SK-N-SH (cell line): ENCODE measurements around the gene ORC6.

Source experiments
- ELF1 ChIP-seq: IDR thresholded peaks from 2 replicates; pipeline ENCODE4 v1.4.0; 2012
- EP300 ChIP-seq, 2 experiments: IDR thresholded peaks; 2 replicates each; pipeline versions ENCODE4 v1.4.0 to v1.6.1; 2012; ENCODE audit warnings: borderline replicate concordance in 1 of 2, low read depth in 1 of 2, low read length in 1 of 2
- NRF1 ChIP-seq: IDR thresholded peaks from 2 replicates; pipeline ENCODE4 v1.6.1; 2012; ENCODE audit warnings: low read depth, mild to moderate bottlenecking, low read length
- TF ChIP-seq, protein P1 (sequence below): fragments of 150-350 bp; IDR thresholded peaks from 2 replicates; pipeline ENCODE4 v1.6.1; 2017; ENCODE audit warnings: antibody characterized with exemption, low read length, low read depth, borderline replicate concordance
- TF ChIP-seq, protein P2 (sequence below): fragments of 200-600 bp; sonication (generic); IDR thresholded peaks from 2 replicates; pipeline ENCODE4 v1.6.1; 2017; ENCODE audit warnings: antibody characterized with exemption, mild to moderate bottlenecking, moderate library complexity
- TF ChIP-seq, protein P3 (sequence below): IDR thresholded peaks from 2 replicates; pipeline ENCODE4 v1.6.1; 2012; ENCODE audit warnings: mild to moderate bottlenecking, low read depth, low read length, moderate library complexity

DNA sequence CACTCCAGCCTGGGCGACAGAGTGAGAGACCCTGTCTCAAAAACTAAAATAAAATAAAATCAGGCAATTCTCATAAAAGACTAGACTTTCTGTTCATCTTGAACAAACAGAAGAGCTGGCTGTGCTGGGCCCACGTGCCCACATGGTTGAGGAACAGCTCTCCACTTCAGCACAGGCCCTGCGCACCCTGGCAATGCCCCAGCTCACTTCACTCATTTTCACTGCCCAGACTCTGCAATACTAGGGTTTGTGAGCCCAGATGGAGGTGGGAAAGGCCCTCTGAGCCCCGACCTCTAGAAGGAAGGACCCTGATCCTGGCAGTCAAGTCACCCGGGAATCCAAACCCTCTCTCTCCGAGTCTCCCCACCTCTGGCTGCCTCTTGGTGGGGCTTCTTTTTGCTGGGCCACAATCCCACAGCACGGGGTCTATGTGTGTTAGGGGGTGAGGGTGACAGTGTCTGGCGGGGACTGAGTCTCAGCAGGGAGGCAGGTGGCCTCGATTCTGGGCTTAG lies 43.9 kb downstream of the ORC6 start:
- TF ChIP-seq, protein P1, sequence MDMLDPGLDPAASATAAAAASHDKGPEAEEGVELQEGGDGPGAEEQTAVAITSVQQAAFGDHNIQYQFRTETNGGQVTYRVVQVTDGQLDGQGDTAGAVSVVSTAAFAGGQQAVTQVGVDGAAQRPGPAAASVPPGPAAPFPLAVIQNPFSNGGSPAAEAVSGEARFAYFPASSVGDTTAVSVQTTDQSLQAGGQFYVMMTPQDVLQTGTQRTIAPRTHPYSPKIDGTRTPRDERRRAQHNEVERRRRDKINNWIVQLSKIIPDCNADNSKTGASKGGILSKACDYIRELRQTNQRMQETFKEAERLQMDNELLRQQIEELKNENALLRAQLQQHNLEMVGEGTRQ, result no peak
- TF ChIP-seq, protein P2, sequence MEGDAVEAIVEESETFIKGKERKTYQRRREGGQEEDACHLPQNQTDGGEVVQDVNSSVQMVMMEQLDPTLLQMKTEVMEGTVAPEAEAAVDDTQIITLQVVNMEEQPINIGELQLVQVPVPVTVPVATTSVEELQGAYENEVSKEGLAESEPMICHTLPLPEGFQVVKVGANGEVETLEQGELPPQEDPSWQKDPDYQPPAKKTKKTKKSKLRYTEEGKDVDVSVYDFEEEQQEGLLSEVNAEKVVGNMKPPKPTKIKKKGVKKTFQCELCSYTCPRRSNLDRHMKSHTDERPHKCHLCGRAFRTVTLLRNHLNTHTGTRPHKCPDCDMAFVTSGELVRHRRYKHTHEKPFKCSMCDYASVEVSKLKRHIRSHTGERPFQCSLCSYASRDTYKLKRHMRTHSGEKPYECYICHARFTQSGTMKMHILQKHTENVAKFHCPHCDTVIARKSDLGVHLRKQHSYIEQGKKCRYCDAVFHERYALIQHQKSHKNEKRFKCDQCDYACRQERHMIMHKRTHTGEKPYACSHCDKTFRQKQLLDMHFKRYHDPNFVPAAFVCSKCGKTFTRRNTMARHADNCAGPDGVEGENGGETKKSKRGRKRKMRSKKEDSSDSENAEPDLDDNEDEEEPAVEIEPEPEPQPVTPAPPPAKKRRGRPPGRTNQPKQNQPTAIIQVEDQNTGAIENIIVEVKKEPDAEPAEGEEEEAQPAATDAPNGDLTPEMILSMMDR, result no peak
- TF ChIP-seq EP300 (IDR thresholded peaks at IDR 0.05; ENCODE audit: borderline replicate concordance in 1 of 2, low read depth in 1 of 2, low read length in 1 of 2) (no peak), NRF1 (no peak), ELF1 (no peak)
- TF ChIP-seq, protein P3, sequence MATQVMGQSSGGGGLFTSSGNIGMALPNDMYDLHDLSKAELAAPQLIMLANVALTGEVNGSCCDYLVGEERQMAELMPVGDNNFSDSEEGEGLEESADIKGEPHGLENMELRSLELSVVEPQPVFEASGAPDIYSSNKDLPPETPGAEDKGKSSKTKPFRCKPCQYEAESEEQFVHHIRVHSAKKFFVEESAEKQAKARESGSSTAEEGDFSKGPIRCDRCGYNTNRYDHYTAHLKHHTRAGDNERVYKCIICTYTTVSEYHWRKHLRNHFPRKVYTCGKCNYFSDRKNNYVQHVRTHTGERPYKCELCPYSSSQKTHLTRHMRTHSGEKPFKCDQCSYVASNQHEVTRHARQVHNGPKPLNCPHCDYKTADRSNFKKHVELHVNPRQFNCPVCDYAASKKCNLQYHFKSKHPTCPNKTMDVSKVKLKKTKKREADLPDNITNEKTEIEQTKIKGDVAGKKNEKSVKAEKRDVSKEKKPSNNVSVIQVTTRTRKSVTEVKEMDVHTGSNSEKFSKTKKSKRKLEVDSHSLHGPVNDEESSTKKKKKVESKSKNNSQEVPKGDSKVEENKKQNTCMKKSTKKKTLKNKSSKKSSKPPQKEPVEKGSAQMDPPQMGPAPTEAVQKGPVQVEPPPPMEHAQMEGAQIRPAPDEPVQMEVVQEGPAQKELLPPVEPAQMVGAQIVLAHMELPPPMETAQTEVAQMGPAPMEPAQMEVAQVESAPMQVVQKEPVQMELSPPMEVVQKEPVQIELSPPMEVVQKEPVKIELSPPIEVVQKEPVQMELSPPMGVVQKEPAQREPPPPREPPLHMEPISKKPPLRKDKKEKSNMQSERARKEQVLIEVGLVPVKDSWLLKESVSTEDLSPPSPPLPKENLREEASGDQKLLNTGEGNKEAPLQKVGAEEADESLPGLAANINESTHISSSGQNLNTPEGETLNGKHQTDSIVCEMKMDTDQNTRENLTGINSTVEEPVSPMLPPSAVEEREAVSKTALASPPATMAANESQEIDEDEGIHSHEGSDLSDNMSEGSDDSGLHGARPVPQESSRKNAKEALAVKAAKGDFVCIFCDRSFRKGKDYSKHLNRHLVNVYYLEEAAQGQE, result no peak
